Prostate gland (tissue), 2 donors: ENCODE results near the gene FAM151A. TPM values are rescaled to one million over a fixed set of nuclear protein-coding genes. Genes with fewer than 3 reads are reported as not detected.

Source experiments
- DNase-seq: peaks from one replicate; pipeline ENCODE4 v3.0.0-alpha.2; 2019; ENCODE audit warnings: low spot score
- H3K27ac ChIP-seq, 2 donors: fragments of 200-600 bp; sonication (generic); 2 replicates each; pipeline ENCODE4 v1.5.1; 2017 to 2019
- H3K27me3 ChIP-seq: fragments of 200-600 bp; sonication (generic); replicated peaks from 2 replicates; pipeline ENCODE4 v1.5.1; 2019; ENCODE audit not compliant: insufficient read depth
- H3K36me3 ChIP-seq, 2 donors: fragments of 200-600 bp; sonication (generic); 1 replicate in 1 of 2; 2 replicates in 1 of 2; pipeline versions ENCODE4 v1.5.1 to v1.8.1; 2017 to 2019
- H3K4me1 ChIP-seq: fragments of 200-600 bp; sonication (generic); replicated peaks from 2 replicates; pipeline ENCODE4 v1.5.1; 2019
- H3K4me3 ChIP-seq, 2 donors: fragments of 200-600 bp; sonication (generic); 2 replicates each; pipeline ENCODE4 v1.5.1; 2017 to 2019
- H3K9me3 ChIP-seq: fragments of 200-600 bp; sonication (generic); 2 replicates; pipeline ENCODE4 v1.5.1; 2017
- CTCF ChIP-seq, 4 experiments: fragments of 200-600 bp in 2 of 4; fragments of 450-650 bp in 2 of 4; sonication (generic) in 2 of 4; IDR thresholded peaks; 1 replicate in 3 of 4; 2 replicates in 1 of 4; pipeline ENCODE4 v1.5.1; 2016 to 2019; ENCODE audit warnings: antibody characterized with exemption in 4 of 4, mild to moderate bottlenecking in 2 of 4, moderate library complexity in 2 of 4
- POLR2A ChIP-seq: fragments of 450-650 bp; IDR thresholded peaks from one replicate; pipeline ENCODE4 v1.6.1; 2016; ENCODE audit warnings: antibody characterized with exemption, mild to moderate bottlenecking
- POLR2AphosphoS5 ChIP-seq: sonication (generic); formaldehyde crosslinking; IDR thresholded peaks from one replicate; pipeline ENCODE4 v1.6.1; 2017; ENCODE audit warnings: antibody characterized with exemption
- WGBS: methylation state at CpG from one replicate; pipeline ENCODE4 v1.1.5; 2018; 5-methylcytosine and 5-hydroxymethylcytosine counted together
- intact Hi-C: fragments of 100-400 bp; cut with DNase I; formaldehyde crosslinking; loops from one replicate; pipeline ENCODE4 v1.14.2; 2022
- total RNA-seq, 2 donors: library from RNA; depleted of rRNA; stranded (reverse); fragments of >200 nt; gene quantifications; one replicate each; pipeline ENCODE4 v1.1.0, GENCODE V29; 2016

The FAM151A gene
- total RNA-seq, 2 donors from 2014 or later = not detected

GRCh38 chr1:54582566-54583306, 40.6 kb downstream of the FAM151A start:
- no peak for DNase-seq

GRCh38 chr1:54581621-54582035, 41.7 kb downstream of the FAM151A start:
- DNase-seq = peak; percentile 96
- no peaks in the 10 kb centered on the region for H3K4me1 ChIP-seq
- 30% methylated on average over 5 of the region's 5 CpGs for WGBS
- TF ChIP-seq CTCF (IDR thresholded peaks at IDR 0.05) (peak in 1 of 4 experiments; percentile 27), POLR2A (peak; percentile 86), POLR2AphosphoS5 (peak; percentile 94)
- intact Hi-C loops = loop anchor here (2.0 kb wide), 1 partner anchor 33 kb away; the partner anchor contains the start of gene ACOT11
- peak overlapping the region; percentile 74 to 79 for H3K27ac ChIP-seq
- no peaks in the 10 kb centered on the region for H3K9me3 ChIP-seq
- no peaks in the 10 kb centered on the region for H3K27me3 ChIP-seq
- H3K4me3 ChIP-seq = no peak overlapping the region
- H3K36me3 ChIP-seq = no peaks in the 10 kb centered on the region

More at GRCh38 chr1:54582566-54583306, 40.6 kb downstream of the FAM151A start:
- H3K9me3 ChIP-seq = no peaks in the 10 kb centered on the region
- 77% methylated on average over 19 of the region's 19 CpGs for WGBS
- H3K36me3 ChIP-seq = no peaks in the 10 kb centered on the region
- H3K4me1 ChIP-seq = no peaks in the 10 kb centered on the region
- H3K4me3 ChIP-seq = no peak overlapping the region
- peak overlapping the region; percentile 74 to 79 for H3K27ac ChIP-seq
- intact Hi-C loops = no loop called here
- no peaks in the 10 kb centered on the region for H3K27me3 ChIP-seq
- TF ChIP-seq POLR2A (no peak), CTCF (IDR thresholded peaks at IDR 0.05) (no peak), POLR2AphosphoS5 (no peak)

GRCh38 chr1:54580856-54581550, 42.3 kb downstream of the FAM151A start:
- Histone ChIP-seq H3K27ac (peak overlapping the region; percentile 74 to 79), H3K36me3 (no peaks in the 10 kb centered on the region), H3K4me1 (no peaks in the 10 kb centered on the region), H3K9me3 (no peaks in the 10 kb centered on the region), H3K4me3 (no peak overlapping the region), H3K27me3 (no peaks in the 10 kb centered on the region)
- no peak for TF ChIP-seq POLR2A
- TF ChIP-seq CTCF (IDR thresholded peaks at IDR 0.05) = no peak
- TF ChIP-seq POLR2AphosphoS5 = no peak
- no peak for DNase-seq
- 81% methylated on average over 11 of the region's 11 CpGs for WGBS
- intact Hi-C loops = loop anchor here (2.0 kb wide), 1 partner anchor 32 kb away; the partner anchor contains the start of gene ACOT11

- DNase-seq = no peak
- TF ChIP-seq CTCF (IDR thresholded peaks at IDR 0.05) (no peak), POLR2AphosphoS5 (peak; percentile 53), POLR2A (no peak)
- no peaks in the 10 kb centered on the region for H3K4me1 ChIP-seq
- no peaks in the 10 kb centered on the region for H3K27me3 ChIP-seq
- H3K9me3 ChIP-seq = no peaks in the 10 kb centered on the region
- H3K36me3 ChIP-seq = no peaks in the 10 kb centered on the region
- peak overlapping the region; percentile 21 to 74 for H3K27ac ChIP-seq
- intact Hi-C loops = no loop called here
- WGBS = 55% methylated on average over 4 of the region's 4 CpGs
- no peak overlapping the region for H3K4me3 ChIP-seq
Measured at GRCh38 chr1:54579337-54579781, 44.0 kb downstream of the FAM151A start.
